HEK293 (cell line): ENCODE results near the gene STX2.

Experiments
- CTCF ChIA-PET: fragments of 350-600 bp; formaldehyde crosslinking; extraction: SDS; loops from one replicate; lab custom pipeline; 2021; ENCODE audit warnings: antibody characterized with exemption; lab: Yijun Ruan, JAX
- POLR2A ChIA-PET: fragments of 300-600 bp; formaldehyde crosslinking; extraction: SDS; loops from one replicate; lab custom pipeline; 2020; ENCODE audit warnings: antibody characterized with exemption, inconsistent platforms; lab: Yijun Ruan, JAX
- H3K27ac ChIP-seq: fragments of 200-500 bp; sonication (Bioruptor generic); 2 replicates; pipeline ENCODE4 v1.5.1; 2014; ENCODE audit warnings: low read depth, low read length, control low read depth, inconsistent platforms; ENCODE audit errors: extremely low read depth
- H3K36me3 ChIP-seq, 2 experiments: fragments of 200-500 bp in 1 of 2; sonication (Bioruptor generic) in 1 of 2; 1 replicate in 1 of 2; 2 replicates in 1 of 2; pipeline ENCODE4 v1.5.1; 2014 to 2017; ENCODE audit warnings: inconsistent platforms in 2 of 2, low read length in 2 of 2; ENCODE audit not compliant: control insufficient read depth in 2 of 2, insufficient read depth in 1 of 2
- H3K4me1 ChIP-seq: fragments of 200-500 bp; sonication (Bioruptor generic); 2 replicates; pipeline ENCODE4 v1.5.1; 2014; ENCODE audit warnings: mild to moderate bottlenecking, low read length, inconsistent platforms; ENCODE audit not compliant: control insufficient read depth, insufficient read depth
- H3K4me3 ChIP-seq: 2 replicates; pipeline ENCODE4 v1.5.1; 2011; ENCODE audit warnings: low read depth, mild to moderate bottlenecking, control low read depth, low read length, moderate library complexity
- H3K9me3 ChIP-seq: fragments of 200-500 bp; sonication (Bioruptor generic); 2 replicates; pipeline ENCODE4 v1.5.1; 2014; ENCODE audit warnings: low read depth, low read length, inconsistent platforms; ENCODE audit not compliant: control insufficient read depth, insufficient read depth
- SCRT2 ChIP-seq: fragments of 450-650 bp; formaldehyde crosslinking; IDR thresholded peaks from 2 replicates; pipeline ENCODE4 v1.5.1; 2016; ENCODE audit warnings: missing biosample characterization, missing genetic modification characterization
- ZBTB48 ChIP-seq: fragments of 450-650 bp; formaldehyde crosslinking; IDR thresholded peaks from 2 replicates; pipeline ENCODE4 v1.5.1; 2016; ENCODE audit warnings: missing biosample characterization, missing genetic modification characterization
- ZNF211 ChIP-seq: fragments of 450-650 bp; formaldehyde crosslinking; IDR thresholded peaks from 2 replicates; pipeline ENCODE4 v1.5.1; 2016; ENCODE audit warnings: low read depth, missing biosample characterization, missing genetic modification characterization
- ZNF221 ChIP-seq: fragments of 450-650 bp; formaldehyde crosslinking; IDR thresholded peaks from 2 replicates; pipeline ENCODE4 v1.5.1; 2017; ENCODE audit warnings: missing biosample characterization, missing genetic modification characterization, borderline replicate concordance
- ZNF335 ChIP-seq: fragments of 450-650 bp; formaldehyde crosslinking; conservative IDR thresholded peaks from 2 replicates; pipeline ENCODE4 v1.5.1; 2016; ENCODE audit warnings: missing biosample characterization, missing genetic modification characterization
- ZNF529 ChIP-seq: fragments of 450-650 bp; formaldehyde crosslinking; IDR thresholded peaks from 2 replicates; pipeline ENCODE4 v1.5.1; 2017; ENCODE audit warnings: missing genetic modification characterization, missing biosample characterization; ENCODE audit not compliant: insufficient replicate concordance
- ZNF600 ChIP-seq: fragments of 450-650 bp; formaldehyde crosslinking; IDR thresholded peaks from 2 replicates; pipeline ENCODE4 v1.5.1; 2016; ENCODE audit warnings: missing biosample characterization, missing genetic modification characterization
- ZSCAN4 ChIP-seq: fragments of 450-650 bp; formaldehyde crosslinking; IDR thresholded peaks from 2 replicates; pipeline ENCODE4 v1.5.1; 2017; ENCODE audit warnings: missing biosample characterization, missing genetic modification characterization
- TF ChIP-seq, protein P1 (sequence below): IDR thresholded peaks from 2 replicates; pipeline ENCODE4 v1.6.1; 2011; ENCODE audit warnings: mild to moderate bottlenecking, low read depth, low read length, borderline replicate concordance
- TF ChIP-seq, protein P2 (sequence below): fragments of 450-650 bp; formaldehyde crosslinking; IDR thresholded peaks from 2 replicates; pipeline ENCODE4 v1.5.1; 2017; ENCODE audit warnings: missing biosample characterization, missing genetic modification characterization
- TF ChIP-seq, protein P3 (sequence below): fragments of 450-650 bp; formaldehyde crosslinking; IDR thresholded peaks from 2 replicates; pipeline ENCODE4 v1.5.1; 2016; ENCODE audit warnings: missing biosample characterization, missing genetic modification characterization
- TF ChIP-seq, protein P4 (sequence below): fragments of 450-650 bp; formaldehyde crosslinking; IDR thresholded peaks from 2 replicates; pipeline ENCODE4 v1.5.1; 2016; ENCODE audit warnings: missing biosample characterization, missing genetic modification characterization
- TF ChIP-seq, protein P5 (sequence below): fragments of 450-650 bp; formaldehyde crosslinking; IDR thresholded peaks from 2 replicates; pipeline ENCODE4 v1.5.1; 2016; ENCODE audit warnings: missing biosample characterization, missing genetic modification characterization

The STX2 gene

GRCh38 chr12:130846369-130846768 lies 7.3 kb upstream of the STX2 start (continued):
- no peak for TF ChIP-seq ZSCAN4 (tag by site-specific recombination)
- TF ChIP-seq ZNF211 (tag by site-specific recombination) = no peak
- no peak for TF ChIP-seq SCRT2 (tag by site-specific recombination)
- no peak for TF ChIP-seq ZNF221 (tag by site-specific recombination)

DNA sequence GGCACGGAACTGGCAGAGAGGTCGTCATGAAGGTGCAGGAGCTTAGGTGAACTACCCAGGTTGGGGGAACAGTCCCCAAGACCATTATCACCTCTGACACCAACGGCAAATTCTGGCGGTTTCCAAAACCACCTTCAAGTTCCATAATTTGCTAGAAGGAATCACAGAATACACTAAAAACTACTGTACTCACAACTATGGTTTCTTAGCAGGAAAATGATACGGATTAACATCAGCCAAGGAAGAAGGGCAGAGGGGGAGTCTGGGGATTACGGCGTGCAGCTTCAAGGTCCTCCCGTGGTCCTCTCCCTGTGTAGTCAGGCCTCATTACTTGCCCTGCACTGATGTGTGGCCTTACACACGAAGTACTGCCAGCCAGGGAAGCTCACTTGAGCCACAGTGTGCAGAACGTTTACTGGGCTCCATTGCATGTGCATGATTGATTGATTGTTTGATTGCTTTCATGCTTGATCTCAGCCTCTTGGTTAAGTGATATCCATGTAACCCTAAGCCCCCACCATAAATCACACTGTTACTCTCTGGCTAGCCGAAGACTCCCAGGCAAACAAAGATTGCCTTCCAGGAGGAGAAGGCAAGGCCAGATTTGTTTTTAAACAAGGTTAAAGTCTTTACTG lies 837 bp upstream of the STX2 start:
- CTCF ChIA-PET = interaction anchor here (1.0 to 1.1 kb wide), 3 partner anchors 15 to 1207 kb away, joined by 3 to 4 read pairs (median 3); no protein-coding TSS in a partner anchor
- Histone ChIP-seq H3K36me3 (no peaks in the 10 kb centered on the region; a peak in 1 of 3 replicates), H3K27ac (no peak overlapping the region), H3K4me3 (no peak overlapping the region), H3K9me3 (no peaks in the 10 kb centered on the region), H3K4me1 (peaks cover 4% of the 10 kb centered on the region)
- TF ChIP-seq ZNF600 (tag by site-specific recombination) = 0 out of 2 replicates have a peak, but pooled peaks have one; percentile 53
- TF ChIP-seq, protein P1, sequence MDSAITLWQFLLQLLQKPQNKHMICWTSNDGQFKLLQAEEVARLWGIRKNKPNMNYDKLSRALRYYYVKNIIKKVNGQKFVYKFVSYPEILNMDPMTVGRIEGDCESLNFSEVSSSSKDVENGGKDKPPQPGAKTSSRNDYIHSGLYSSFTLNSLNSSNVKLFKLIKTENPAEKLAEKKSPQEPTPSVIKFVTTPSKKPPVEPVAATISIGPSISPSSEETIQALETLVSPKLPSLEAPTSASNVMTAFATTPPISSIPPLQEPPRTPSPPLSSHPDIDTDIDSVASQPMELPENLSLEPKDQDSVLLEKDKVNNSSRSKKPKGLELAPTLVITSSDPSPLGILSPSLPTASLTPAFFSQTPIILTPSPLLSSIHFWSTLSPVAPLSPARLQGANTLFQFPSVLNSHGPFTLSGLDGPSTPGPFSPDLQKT = no peak
- TF ChIP-seq, protein P2, sequence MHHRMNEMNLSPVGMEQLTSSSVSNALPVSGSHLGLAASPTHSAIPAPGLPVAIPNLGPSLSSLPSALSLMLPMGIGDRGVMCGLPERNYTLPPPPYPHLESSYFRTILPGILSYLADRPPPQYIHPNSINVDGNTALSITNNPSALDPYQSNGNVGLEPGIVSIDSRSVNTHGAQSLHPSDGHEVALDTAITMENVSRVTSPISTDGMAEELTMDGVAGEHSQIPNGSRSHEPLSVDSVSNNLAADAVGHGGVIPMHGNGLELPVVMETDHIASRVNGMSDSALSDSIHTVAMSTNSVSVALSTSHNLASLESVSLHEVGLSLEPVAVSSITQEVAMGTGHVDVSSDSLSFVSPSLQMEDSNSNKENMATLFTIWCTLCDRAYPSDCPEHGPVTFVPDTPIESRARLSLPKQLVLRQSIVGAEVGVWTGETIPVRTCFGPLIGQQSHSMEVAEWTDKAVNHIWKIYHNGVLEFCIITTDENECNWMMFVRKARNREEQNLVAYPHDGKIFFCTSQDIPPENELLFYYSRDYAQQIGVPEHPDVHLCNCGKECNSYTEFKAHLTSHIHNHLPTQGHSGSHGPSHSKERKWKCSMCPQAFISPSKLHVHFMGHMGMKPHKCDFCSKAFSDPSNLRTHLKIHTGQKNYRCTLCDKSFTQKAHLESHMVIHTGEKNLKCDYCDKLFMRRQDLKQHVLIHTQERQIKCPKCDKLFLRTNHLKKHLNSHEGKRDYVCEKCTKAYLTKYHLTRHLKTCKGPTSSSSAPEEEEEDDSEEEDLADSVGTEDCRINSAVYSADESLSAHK = peak; percentile 92; the same call in 1 of the 2 replicates
- TF ChIP-seq, protein P3, sequence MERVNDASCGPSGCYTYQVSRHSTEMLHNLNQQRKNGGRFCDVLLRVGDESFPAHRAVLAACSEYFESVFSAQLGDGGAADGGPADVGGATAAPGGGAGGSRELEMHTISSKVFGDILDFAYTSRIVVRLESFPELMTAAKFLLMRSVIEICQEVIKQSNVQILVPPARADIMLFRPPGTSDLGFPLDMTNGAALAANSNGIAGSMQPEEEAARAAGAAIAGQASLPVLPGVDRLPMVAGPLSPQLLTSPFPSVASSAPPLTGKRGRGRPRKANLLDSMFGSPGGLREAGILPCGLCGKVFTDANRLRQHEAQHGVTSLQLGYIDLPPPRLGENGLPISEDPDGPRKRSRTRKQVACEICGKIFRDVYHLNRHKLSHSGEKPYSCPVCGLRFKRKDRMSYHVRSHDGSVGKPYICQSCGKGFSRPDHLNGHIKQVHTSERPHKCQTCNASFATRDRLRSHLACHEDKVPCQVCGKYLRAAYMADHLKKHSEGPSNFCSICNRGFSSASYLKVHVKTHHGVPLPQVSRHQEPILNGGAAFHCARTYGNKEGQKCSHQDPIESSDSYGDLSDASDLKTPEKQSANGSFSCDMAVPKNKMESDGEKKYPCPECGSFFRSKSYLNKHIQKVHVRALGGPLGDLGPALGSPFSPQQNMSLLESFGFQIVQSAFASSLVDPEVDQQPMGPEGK (tag by site-specific recombination) = 0 out of 2 replicates have a peak, but pooled peaks have one; percentile 1
- peak; percentile 92 for TF ChIP-seq ZNF335 (tag by site-specific recombination)
- TF ChIP-seq, protein P4, sequence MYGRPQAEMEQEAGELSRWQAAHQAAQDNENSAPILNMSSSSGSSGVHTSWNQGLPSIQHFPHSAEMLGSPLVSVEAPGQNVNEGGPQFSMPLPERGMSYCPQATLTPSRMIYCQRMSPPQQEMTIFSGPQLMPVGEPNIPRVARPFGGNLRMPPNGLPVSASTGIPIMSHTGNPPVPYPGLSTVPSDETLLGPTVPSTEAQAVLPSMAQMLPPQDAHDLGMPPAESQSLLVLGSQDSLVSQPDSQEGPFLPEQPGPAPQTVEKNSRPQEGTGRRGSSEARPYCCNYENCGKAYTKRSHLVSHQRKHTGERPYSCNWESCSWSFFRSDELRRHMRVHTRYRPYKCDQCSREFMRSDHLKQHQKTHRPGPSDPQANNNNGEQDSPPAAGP (tag by site-specific recombination) = 0 out of 2 replicates have a peak, but pooled peaks have one; percentile 7
- no peak for TF ChIP-seq ZNF529 (tag by site-specific recombination)
- TF ChIP-seq, protein P5, sequence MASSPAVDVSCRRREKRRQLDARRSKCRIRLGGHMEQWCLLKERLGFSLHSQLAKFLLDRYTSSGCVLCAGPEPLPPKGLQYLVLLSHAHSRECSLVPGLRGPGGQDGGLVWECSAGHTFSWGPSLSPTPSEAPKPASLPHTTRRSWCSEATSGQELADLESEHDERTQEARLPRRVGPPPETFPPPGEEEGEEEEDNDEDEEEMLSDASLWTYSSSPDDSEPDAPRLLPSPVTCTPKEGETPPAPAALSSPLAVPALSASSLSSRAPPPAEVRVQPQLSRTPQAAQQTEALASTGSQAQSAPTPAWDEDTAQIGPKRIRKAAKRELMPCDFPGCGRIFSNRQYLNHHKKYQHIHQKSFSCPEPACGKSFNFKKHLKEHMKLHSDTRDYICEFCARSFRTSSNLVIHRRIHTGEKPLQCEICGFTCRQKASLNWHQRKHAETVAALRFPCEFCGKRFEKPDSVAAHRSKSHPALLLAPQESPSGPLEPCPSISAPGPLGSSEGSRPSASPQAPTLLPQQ (tag by site-specific recombination) = 0 out of 2 replicates have a peak, but pooled peaks have one; percentile 6
- TF ChIP-seq ZBTB48 = no peak
- POLR2A ChIA-PET = no interaction called here
